Vagina (tissue), 2 donors: ENCODE data around the gene BMP2K. TPM values are rescaled to one million over a fixed set of nuclear protein-coding genes. Genes with fewer than 3 reads are reported as not detected.

Experiments used
- DNase-seq, 2 donors: peaks; one replicate each; pipeline ENCODE4 v3.0.0-alpha.2; 2017; ENCODE audit errors: extremely low spot score in 2 of 2
- H3K27ac ChIP-seq: fragments of 200-600 bp; sonication (generic); one replicate; pipeline ENCODE4 v1.5.1; 2019
- H3K27me3 ChIP-seq: fragments of 200-600 bp; sonication (generic); one replicate; pipeline ENCODE4 v1.5.1; 2019
- H3K36me3 ChIP-seq, 2 donors: fragments of 200-600 bp; sonication (generic); one replicate each; pipeline ENCODE4 v1.5.1; 2017 to 2019
- H3K4me1 ChIP-seq: fragments of 200-600 bp; sonication (generic); one replicate; pipeline ENCODE4 v1.5.1; 2019
- H3K4me3 ChIP-seq, 2 donors: fragments of 200-600 bp; sonication (generic); 1 replicate in 1 of 2; 2 replicates in 1 of 2; pipeline ENCODE4 v1.5.1; 2016 to 2019
- H3K9me3 ChIP-seq: fragments of 200-600 bp; sonication (generic); one replicate; pipeline ENCODE4 v1.5.1; 2019
- CTCF ChIP-seq, 3 experiments: fragments of 450-650 bp in 2 of 3; fragments of 200-600 bp in 1 of 3; sonication (generic) in 1 of 3; IDR thresholded peaks; one replicate each; pipeline ENCODE4 v1.5.1; 2017 to 2019; ENCODE audit warnings: antibody characterized with exemption in 3 of 3, mild to moderate bottlenecking in 2 of 3, moderate library complexity in 2 of 3
- POLR2A ChIP-seq, 2 donors: fragments of 450-650 bp; IDR thresholded peaks; one replicate each; pipeline ENCODE4 v1.6.1; 2017; ENCODE audit warnings: antibody characterized with exemption in 2 of 2, mild to moderate bottlenecking in 2 of 2, moderate library complexity in 2 of 2
- POLR2AphosphoS5 ChIP-seq, 2 donors: sonication (generic); formaldehyde crosslinking; IDR thresholded peaks; one replicate each; pipeline ENCODE4 v1.9.0; 2017; ENCODE audit warnings: antibody characterized with exemption in 2 of 2, mild to moderate bottlenecking in 2 of 2, low read depth in 1 of 2; ENCODE audit not compliant: insufficient read depth in 1 of 2
- intact Hi-C: fragments of 100-400 bp; cut with DNase I; formaldehyde crosslinking; loops from one replicate; pipeline ENCODE4 v1.15.1; 2023
- total RNA-seq: library from RNA; depleted of rRNA; stranded (reverse); fragments of >200 nt; gene quantifications from one replicate; pipeline ENCODE4 v1.2.3, GENCODE V29; 2016

Gene BMP2K
- total RNA-seq, 1 donor from 2014 or later, result 34.9 TPM

- Histone ChIP-seq H3K4me3 (no peak overlapping the region), H3K9me3 (no peaks in the 10 kb centered on the region), H3K36me3 (no peaks in the 10 kb centered on the region), H3K4me1 (no peaks in the 10 kb centered on the region), H3K27ac (no peak overlapping the region), H3K27me3 (no peaks in the 10 kb centered on the region)
- intact Hi-C loops, result loop anchor here (5.0 to 10.0 kb wide), 3 partner anchors 218 to 910 kb away; no protein-coding TSS in a partner anchor
- TF ChIP-seq CTCF (IDR thresholded peaks at IDR 0.05), result no peak
- no peak for TF ChIP-seq POLR2A (IDR thresholded peaks at IDR 0.05)
- no peak for TF ChIP-seq POLR2AphosphoS5 (IDR thresholded peaks at IDR 0.05; ENCODE audit: insufficient read depth in 1 of 2, low read depth in 1 of 2)
- no peak for DNase-seq
Measured at GRCh38 chr4:78862314-78862737, 86.2 kb downstream of the BMP2K start.

GRCh38 chr4:78863254-78863869, 87.2 kb downstream of the BMP2K start:
- Histone ChIP-seq H3K4me1 (no peaks in the 10 kb centered on the region), H3K9me3 (no peaks in the 10 kb centered on the region), H3K27me3 (no peaks in the 10 kb centered on the region), H3K36me3 (peaks cover 0 to 9% of the 10 kb centered on the region in 2 donors), H3K4me3 (no peak overlapping the region), H3K27ac (no peak overlapping the region)
- TF ChIP-seq CTCF (IDR thresholded peaks at IDR 0.05), result no peak
- TF ChIP-seq POLR2A (IDR thresholded peaks at IDR 0.05), result no peak
- TF ChIP-seq POLR2AphosphoS5 (IDR thresholded peaks at IDR 0.05; ENCODE audit: insufficient read depth in 1 of 2, low read depth in 1 of 2), result no peak
- no peak for DNase-seq
- intact Hi-C loops, result loop anchor here (5.0 to 10.0 kb wide), 3 partner anchors 219 to 911 kb away; no protein-coding TSS in a partner anchor

GRCh38 chr4:78863991-78864390, 87.8 kb downstream of the BMP2K start:
- no peaks in the 10 kb centered on the region for H3K27me3 ChIP-seq
- TF ChIP-seq CTCF (IDR thresholded peaks at IDR 0.05) (no peak), POLR2AphosphoS5 (IDR thresholded peaks at IDR 0.05; ENCODE audit: insufficient read depth in 1 of 2, low read depth in 1 of 2) (no peak), POLR2A (IDR thresholded peaks at IDR 0.05) (no peak)
- H3K9me3 ChIP-seq, result no peaks in the 10 kb centered on the region
- H3K4me3 ChIP-seq, result no peak overlapping the region
- DNase-seq, result no peak
- H3K4me1 ChIP-seq, result no peaks in the 10 kb centered on the region
- H3K27ac ChIP-seq, result no peak overlapping the region
- peaks cover 0 to 13% of the 10 kb centered on the region in 2 donors for H3K36me3 ChIP-seq
- intact Hi-C loops, result loop anchor here (5.0 to 10.0 kb wide), 3 partner anchors 219 to 912 kb away; no protein-coding TSS in a partner anchor

- H3K36me3 ChIP-seq, result peaks cover 0 to 13% of the 10 kb centered on the region in 2 donors
Measured at GRCh38 chr4:78864405-78865024, 88.4 kb downstream of the BMP2K start.

More at GRCh38 chr4:78864405-78865024, 88.4 kb downstream of the BMP2K start:
- intact Hi-C loops, result loop anchor here (5.0 to 10.0 kb wide), 3 partner anchors 220 to 912 kb away; no protein-coding TSS in a partner anchor
- DNase-seq, result no peak
- H3K4me1 ChIP-seq, result no peaks in the 10 kb centered on the region
- H3K4me3 ChIP-seq, result no peak overlapping the region
- TF ChIP-seq POLR2A (IDR thresholded peaks at IDR 0.05) (no peak), POLR2AphosphoS5 (IDR thresholded peaks at IDR 0.05; ENCODE audit: insufficient read depth in 1 of 2, low read depth in 1 of 2) (peak in 1 of 2 donors; percentile 51), CTCF (IDR thresholded peaks at IDR 0.05) (peak; percentile 60 to 74 (median 69))
- H3K27me3 ChIP-seq, result no peaks in the 10 kb centered on the region
- no peaks in the 10 kb centered on the region for H3K9me3 ChIP-seq
- no peak overlapping the region for H3K27ac ChIP-seq
